ENCODE measurements around the gene MRGPRG.

Gene MRGPRG

DNA sequence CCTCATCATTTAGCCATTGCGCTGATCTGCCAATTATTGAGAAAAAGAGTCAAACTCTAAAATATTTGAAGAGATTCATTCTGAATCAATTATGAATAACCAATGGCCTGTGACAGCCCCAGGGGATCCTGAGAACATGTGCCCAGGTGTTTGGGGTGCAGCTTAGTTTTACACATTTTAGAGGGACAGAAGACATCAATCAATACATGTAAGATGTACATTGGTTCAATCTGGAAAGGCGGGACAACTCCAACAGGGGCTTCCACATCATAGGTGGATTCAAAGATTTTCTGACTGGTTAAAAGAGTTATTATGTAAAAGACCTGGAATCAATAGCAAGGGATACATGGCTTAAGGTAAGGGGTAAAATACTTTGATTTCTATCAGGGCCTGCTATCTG is 18.5 kb upstream of the MRGPRG start:
- DNase-seq, result no peak
- Histone ChIP-seq H3K18ac (ENCODE audit: low read depth in 1 of 2, low read length in 2 of 2) (no peak overlapping the region), H3K14ac (ENCODE audit: low read length in 2 of 2) (no peak overlapping the region), H3K9me3 (ENCODE audit: control insufficient read depth, low read length) (peaks cover 3% of the 10 kb centered on the region), H2AFZ (ENCODE audit: low read depth, low read length) (no peak overlapping the region), H4K91ac (ENCODE audit: low read length) (no peak overlapping the region), H4K8ac (ENCODE audit: low read length) (no peak overlapping the region), H2BK120ac (ENCODE audit: low read depth, low read length) (no peak overlapping the region), H3K23ac (ENCODE audit: low read length in 2 of 2) (no peak overlapping the region), H3K4me3 (ENCODE audit: insufficient read depth in 1 of 2, low read depth in 1 of 2, low read length in 2 of 2) (no peak overlapping the region), H2BK5ac (ENCODE audit: low read depth, low read length, poor library complexity, severe bottlenecking) (no peak overlapping the region), H2AK5ac (ENCODE audit: low read length, severe bottlenecking) (no peak overlapping the region), H3K4me1 (ENCODE audit: control insufficient read depth, insufficient read depth, low read depth, low read length) (no peaks in the 10 kb centered on the region), H3K27me3 (ENCODE audit: control insufficient read depth in 1 of 2, insufficient read depth in 1 of 2, low read length in 2 of 2) (peaks cover 23 to 57% of the 10 kb centered on the region in 2 experiments), H3K27ac (ENCODE audit: low read length, poor library complexity, severe bottlenecking) (no peak overlapping the region), H3K36me3 (ENCODE audit: control insufficient read depth in 1 of 2, insufficient read depth in 2 of 2, low read depth in 1 of 2, low read length in 2 of 2) (no peaks in the 10 kb centered on the region), H3K4me2 (ENCODE audit: low read length, poor library complexity, severe bottlenecking) (no peak overlapping the region), H2BK12ac (ENCODE audit: low read length in 2 of 2) (no peak overlapping the region), H3K4ac (ENCODE audit: low read depth in 1 of 2, low read length in 2 of 2) (no peak overlapping the region), H3K79me1 (replicated peaks; ENCODE audit: low read length, poor library complexity, severe bottlenecking) (no peaks in the 10 kb centered on the region), H2BK15ac (ENCODE audit: low read depth, poor library complexity, severe bottlenecking) (no peak overlapping the region), H3K9ac (ENCODE audit: low read length) (no peak overlapping the region)
- WGBS, result 76% methylated on average over 1 of the region's 2 CpGs

- Histone ChIP-seq H2BK12ac (ENCODE audit: low read length in 2 of 2) (no peak overlapping the region), H3K27me3 (ENCODE audit: control insufficient read depth in 1 of 2, insufficient read depth in 1 of 2, low read length in 2 of 2) (peaks cover 21 to 68% of the 10 kb centered on the region in 2 experiments), H3K4me2 (ENCODE audit: low read length, poor library complexity, severe bottlenecking) (no peak overlapping the region), H3K14ac (ENCODE audit: low read length in 2 of 2) (no peak overlapping the region), H3K4me1 (ENCODE audit: control insufficient read depth, insufficient read depth, low read depth, low read length) (no peaks in the 10 kb centered on the region), H3K9ac (ENCODE audit: low read length) (no peak overlapping the region), H2BK15ac (ENCODE audit: low read depth, poor library complexity, severe bottlenecking) (no peak overlapping the region), H4K91ac (ENCODE audit: low read length) (no peak overlapping the region), H3K27ac (ENCODE audit: low read length, poor library complexity, severe bottlenecking) (no peak overlapping the region), H2BK5ac (ENCODE audit: low read depth, low read length, poor library complexity, severe bottlenecking) (no peak overlapping the region), H2BK120ac (ENCODE audit: low read depth, low read length) (no peak overlapping the region), H3K4ac (ENCODE audit: low read depth in 1 of 2, low read length in 2 of 2) (no peak overlapping the region), H3K36me3 (ENCODE audit: control insufficient read depth in 1 of 2, insufficient read depth in 2 of 2, low read depth in 1 of 2, low read length in 2 of 2) (no peaks in the 10 kb centered on the region), H3K23ac (ENCODE audit: low read length in 2 of 2) (no peak overlapping the region), H3K79me1 (replicated peaks; ENCODE audit: low read length, poor library complexity, severe bottlenecking) (no peaks in the 10 kb centered on the region), H2AFZ (ENCODE audit: low read depth, low read length) (no peak overlapping the region), H2AK5ac (ENCODE audit: low read length, severe bottlenecking) (no peak overlapping the region), H3K4me3 (ENCODE audit: insufficient read depth in 1 of 2, low read depth in 1 of 2, low read length in 2 of 2) (no peak overlapping the region), H3K18ac (ENCODE audit: low read depth in 1 of 2, low read length in 2 of 2) (no peak overlapping the region), H4K8ac (ENCODE audit: low read length) (no peak overlapping the region), H3K9me3 (ENCODE audit: control insufficient read depth, low read length) (peaks cover 3% of the 10 kb centered on the region)
- 67% methylated on average over 6 of the region's 7 CpGs for WGBS
- DNase-seq, result no peak
Measured at GRCh38 chr11:3234846-3235245, 16.2 kb upstream of the MRGPRG start.

DNA sequence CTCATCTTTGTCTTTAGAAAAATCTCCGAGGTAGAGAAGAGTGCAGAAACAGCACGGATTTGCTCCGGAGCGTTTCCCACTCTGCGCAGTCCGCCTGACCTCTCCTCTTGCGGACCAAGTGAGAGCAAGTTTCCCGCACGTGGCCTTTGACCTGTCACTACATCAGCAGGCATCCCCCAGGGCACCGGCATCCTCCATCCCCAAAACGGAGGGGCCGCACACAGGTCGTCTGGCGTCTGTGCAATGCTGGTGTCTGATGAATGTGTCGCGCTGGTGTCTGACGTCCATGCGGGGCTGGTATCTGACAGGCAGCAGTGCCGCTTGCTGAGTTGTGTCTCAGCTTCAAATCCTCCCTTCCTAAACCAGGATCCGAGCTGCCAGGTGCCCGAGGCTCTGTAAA is 14.3 kb upstream of the MRGPRG start:
- Histone ChIP-seq H2BK15ac (ENCODE audit: low read depth, poor library complexity, severe bottlenecking) (no peak overlapping the region), H3K27me3 (ENCODE audit: control insufficient read depth in 1 of 2, insufficient read depth in 1 of 2, low read length in 2 of 2) (peaks cover 20 to 67% of the 10 kb centered on the region in 2 experiments), H3K9me3 (ENCODE audit: control insufficient read depth, low read length) (peaks cover 3% of the 10 kb centered on the region), H2AFZ (ENCODE audit: low read depth, low read length) (no peak overlapping the region), H2BK12ac (ENCODE audit: low read length in 2 of 2) (no peak overlapping the region), H2BK5ac (ENCODE audit: low read depth, low read length, poor library complexity, severe bottlenecking) (no peak overlapping the region), H3K18ac (ENCODE audit: low read depth in 1 of 2, low read length in 2 of 2) (no peak overlapping the region), H3K4me2 (ENCODE audit: low read length, poor library complexity, severe bottlenecking) (no peak overlapping the region), H3K14ac (ENCODE audit: low read length in 2 of 2) (no peak overlapping the region), H3K36me3 (ENCODE audit: control insufficient read depth in 1 of 2, insufficient read depth in 2 of 2, low read depth in 1 of 2, low read length in 2 of 2) (no peaks in the 10 kb centered on the region), H3K4me3 (ENCODE audit: insufficient read depth in 1 of 2, low read depth in 1 of 2, low read length in 2 of 2) (no peak overlapping the region), H4K8ac (ENCODE audit: low read length) (no peak overlapping the region), H3K23ac (ENCODE audit: low read length in 2 of 2) (no peak overlapping the region), H2AK5ac (ENCODE audit: low read length, severe bottlenecking) (no peak overlapping the region), H3K4ac (ENCODE audit: low read depth in 1 of 2, low read length in 2 of 2) (no peak overlapping the region), H3K27ac (ENCODE audit: low read length, poor library complexity, severe bottlenecking) (no peak overlapping the region), H3K79me1 (replicated peaks; ENCODE audit: low read length, poor library complexity, severe bottlenecking) (no peaks in the 10 kb centered on the region), H4K91ac (ENCODE audit: low read length) (no peak overlapping the region), H3K4me1 (ENCODE audit: control insufficient read depth, insufficient read depth, low read depth, low read length) (no peaks in the 10 kb centered on the region), H2BK120ac (ENCODE audit: low read depth, low read length) (no peak overlapping the region), H3K9ac (ENCODE audit: low read length) (no peak overlapping the region)
- DNase-seq, result no peak
- WGBS, result 92% methylated on average over 21 of the region's 21 CpGs

DNA sequence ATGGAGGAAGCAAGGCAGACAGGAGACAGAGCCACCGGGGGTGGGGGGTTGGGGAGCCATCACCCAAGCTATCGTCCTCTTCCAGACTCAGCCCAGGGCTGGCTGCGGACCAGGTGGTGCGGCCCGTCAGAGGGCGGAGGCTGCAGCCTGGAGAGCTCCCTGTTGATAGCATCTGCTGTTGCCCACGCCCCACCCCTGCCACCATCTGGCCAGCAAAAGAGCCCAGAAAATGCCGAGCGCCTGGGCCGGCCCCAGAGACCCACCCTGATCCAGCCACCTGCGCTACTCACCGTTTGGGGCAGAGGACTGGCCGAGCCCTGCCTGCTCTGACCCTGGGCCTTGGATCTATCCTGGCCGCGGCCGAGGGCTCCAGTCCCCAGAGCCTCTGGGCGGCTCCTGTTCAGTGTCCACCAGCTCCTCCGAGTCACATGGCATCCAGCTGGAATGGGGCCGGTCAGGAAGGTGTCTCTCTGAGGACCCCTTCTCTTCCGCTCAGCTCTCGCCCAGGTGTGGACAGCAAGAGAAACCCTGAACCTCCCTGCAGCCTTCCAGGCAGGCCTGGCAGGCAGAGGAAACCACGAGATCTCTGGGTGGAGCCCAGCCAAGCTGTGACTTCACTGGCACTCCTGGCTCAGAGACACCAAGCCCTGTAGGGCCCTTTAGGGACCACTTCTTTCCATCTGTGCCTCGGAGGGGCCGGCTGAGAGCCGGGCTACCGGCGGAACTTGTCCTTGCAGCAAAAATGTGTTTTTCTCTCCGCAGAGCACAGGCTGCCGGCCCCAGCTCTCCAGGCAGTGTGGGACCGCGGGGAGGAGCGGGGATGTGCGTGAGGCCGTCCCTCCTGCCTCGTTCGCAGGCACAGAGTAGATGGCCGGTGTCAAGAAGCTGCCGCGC is 13.5 kb upstream of the MRGPRG start, which contains the start of gene MRGPRE:
Gene MRGPRE, minus strand, starts transcription at position 567 of the 894 bp plus-strand sequence. CDS start 3,618 bp downstream, outside the sequence.
- H3K27ac ChIP-seq (ENCODE audit: low read length, poor library complexity, severe bottlenecking), result no peak within 1 kb of the TSS
- no peak within 1 kb of the TSS for H2AFZ ChIP-seq (ENCODE audit: low read depth, low read length)
- no peaks in the 10 kb centered on the region for H3K4me1 ChIP-seq (ENCODE audit: control insufficient read depth, insufficient read depth, low read depth, low read length)
- no peak within 1 kb of the TSS for H3K4me2 ChIP-seq (ENCODE audit: low read length, poor library complexity, severe bottlenecking)
- no peaks in the 10 kb centered on the region for H3K36me3 ChIP-seq (ENCODE audit: control insufficient read depth in 1 of 2, insufficient read depth in 2 of 2, low read depth in 1 of 2, low read length in 2 of 2)
- H3K27me3 ChIP-seq (ENCODE audit: control insufficient read depth in 1 of 2, insufficient read depth in 1 of 2, low read length in 2 of 2), result peaks cover 20 to 63% of the 10 kb centered on the region in 2 experiments
- no peak within 1 kb of the TSS for H2BK5ac ChIP-seq (ENCODE audit: low read depth, low read length, poor library complexity, severe bottlenecking)
- H2BK15ac ChIP-seq (ENCODE audit: low read depth, poor library complexity, severe bottlenecking), result no peak within 1 kb of the TSS
- no peak within 1 kb of the TSS for H2BK12ac ChIP-seq (ENCODE audit: low read length in 2 of 2)
- 86% methylated on average over 39 of the region's 39 CpGs for WGBS
- peak within 1 kb of the TSS; percentile 62 for H3K9ac ChIP-seq (ENCODE audit: low read length)
- no peak within 1 kb of the TSS for H2BK120ac ChIP-seq (ENCODE audit: low read depth, low read length)
- H3K4me3 ChIP-seq (ENCODE audit: insufficient read depth in 1 of 2, low read depth in 1 of 2, low read length in 2 of 2), result peak within 1 kb of the TSS; percentile 15 to 63
- no peak within 1 kb of the TSS for H3K4ac ChIP-seq (ENCODE audit: low read depth in 1 of 2, low read length in 2 of 2)
- H3K23ac ChIP-seq (ENCODE audit: low read length in 2 of 2), result no peak within 1 kb of the TSS
- H4K8ac ChIP-seq (ENCODE audit: low read length), result no peak within 1 kb of the TSS
- no peak for DNase-seq
- no peak within 1 kb of the TSS for H3K14ac ChIP-seq (ENCODE audit: low read length in 2 of 2)
- H2AK5ac ChIP-seq (ENCODE audit: low read length, severe bottlenecking), result no peak within 1 kb of the TSS
- H3K18ac ChIP-seq (ENCODE audit: low read depth in 1 of 2, low read length in 2 of 2), result no peak within 1 kb of the TSS
- no peaks in the 10 kb centered on the region for H3K79me1 ChIP-seq (replicated peaks; ENCODE audit: low read length, poor library complexity, severe bottlenecking)
- no peak within 1 kb of the TSS for H4K91ac ChIP-seq (ENCODE audit: low read length)
- peaks cover 3% of the 10 kb centered on the region for H3K9me3 ChIP-seq (ENCODE audit: control insufficient read depth, low read length)
